Spleen (tissue), 13 donors: ENCODE data around the gene TRUB2. TPM values are rescaled to one million over a fixed set of nuclear protein-coding genes. Genes with fewer than 3 reads are reported as not detected.

Experiments
- DNase-seq: peaks from one replicate; pipeline ENCODE4 v3.0.0-alpha.2; 2020
- H3K27ac ChIP-seq, 8 donors: fragments of 200-600 bp; sonication (generic) in 7 of 8; 1 replicate in 4 of 8; 2 replicates in 4 of 8; pipeline versions ENCODE4 v1.5.0 to v1.8.0; 2016 to 2021; ENCODE audit warnings: inconsistent platforms in 4 of 8, mild to moderate bottlenecking in 4 of 8, moderate library complexity in 1 of 8
- H3K27me3 ChIP-seq, 7 donors: fragments of 200-600 bp; sonication (generic) in 6 of 7; replicated peaks in 1 of 7; 1 replicate in 4 of 7; 2 replicates in 3 of 7; pipeline versions ENCODE4 v1.5.0 to v1.8.0; 2016 to 2021; ENCODE audit warnings: inconsistent platforms in 3 of 7, mild to moderate bottlenecking in 1 of 7
- H3K36me3 ChIP-seq, 6 donors: fragments of 200-600 bp; sonication (generic) in 5 of 6; 1 replicate in 4 of 6; 2 replicates in 2 of 6; pipeline versions ENCODE4 v1.5.0 to v1.8.0; 2016 to 2021; ENCODE audit warnings: inconsistent platforms in 2 of 6
- H3K4me1 ChIP-seq, 6 donors: fragments of 200-600 bp; sonication (generic) in 5 of 6; 1 replicate in 3 of 6; 2 replicates in 3 of 6; pipeline versions ENCODE4 v1.5.0 to v1.8.0; 2016 to 2021; ENCODE audit warnings: inconsistent platforms in 3 of 6
- H3K4me3 ChIP-seq, 8 donors: fragments of 200-600 bp; sonication (generic) in 7 of 8; 1 replicate in 4 of 8; 2 replicates in 4 of 8; pipeline versions ENCODE4 v1.5.0 to v1.8.0; 2016 to 2021; ENCODE audit warnings: inconsistent platforms in 4 of 8, mild to moderate bottlenecking in 4 of 8, moderate library complexity in 2 of 8
- H3K9me3 ChIP-seq, 8 donors: fragments of 200-600 bp; sonication (generic) in 7 of 8; 1 replicate in 4 of 8; 2 replicates in 4 of 8; pipeline versions ENCODE4 v1.5.0 to v1.8.0; 2016 to 2021; ENCODE audit warnings: inconsistent platforms in 4 of 8
- CTCF ChIP-seq, 11 experiments: fragments of 200-600 bp in 7 of 11; fragments of 450-650 bp in 4 of 11; sonication (generic) in 4 of 11; IDR thresholded peaks in 8 of 11; conservative IDR thresholded peaks in 3 of 11; 1 replicate in 7 of 11; 2 replicates in 4 of 11; pipeline versions ENCODE4 v1.4.0 to v1.8.0; 2016 to 2021; ENCODE audit warnings: antibody characterized with exemption in 11 of 11, inconsistent platforms in 4 of 11, mild to moderate bottlenecking in 1 of 11
- POLR2A ChIP-seq, 3 donors: fragments of 450-650 bp; IDR thresholded peaks; one replicate each; pipeline ENCODE4 v1.5.1; 2017; ENCODE audit warnings: antibody characterized with exemption in 3 of 3, mild to moderate bottlenecking in 1 of 3
- POLR2AphosphoS5 ChIP-seq, 3 donors: sonication (generic); formaldehyde crosslinking; IDR thresholded peaks; one replicate each; pipeline ENCODE4 v1.5.1; 2017; ENCODE audit warnings: antibody characterized with exemption in 3 of 3
- WGBS, 5 donors: extraction: QIAGEN DNeasy Blood & Tissue Kit in 3 of 5; methylation state at CpG; one replicate each; pipeline versions ENCODE4 v1.1.5 to v1.1.7; 2013 to 2018; 5-methylcytosine and 5-hydroxymethylcytosine counted together
- intact Hi-C: fragments of 100-400 bp; cut with DNase I; formaldehyde crosslinking; loops from one replicate; pipeline ENCODE4 v1.15.0; 2023; ENCODE audit warnings: low total_unique reads
- long read RNA-seq, 2 donors: transcript quantifications; one replicate each; lab custom pipeline, GENCODE V29; 2026
- polyA plus RNA-seq, 3 donors: library from polyadenylated mRNA; stranded (reverse); fragments of 200-250 nt; gene quantifications; one replicate each; pipeline ENCODE4 v1.2.1, GENCODE V29; 2013
- total RNA-seq, 7 donors: library from RNA; depleted of rRNA in 3 of 7; stranded (reverse); fragments of >200 nt in 3 of 7; fragmentation: NEBNext Ultra II Directional in 4 of 7; extraction: Animal tissue kit (Norgen Biotek cat#: 25700) in 4 of 7; gene quantifications; one replicate each; pipeline versions ENCODE4 v1.1.0 to v1.2.1, GENCODE V29; 2016 to 2021
- donor health status: healthy with polysubstance abuse.
- donor health status: DM: no; HTN: no; CAD: no; lungs with moderate emphysema.
- donor health status: DM: no; HTN: no; CAD: no.
- donor health status: Bipolar disorder and iron deficiency.
- donor health status: healthy.
- donor health status: DM: no; HTN: no; CAD: no.
- donor health status: DM: yes; HTN: yes; CAD: no.

The TRUB2 gene
- total RNA-seq (10 to 100 TPM in 5 of 7 donors, 1 to 10 TPM in 2; 9.0 to 19.2 (median 16.3) TPM), polyA plus RNA-seq (10 to 100 TPM; 11.8 to 15.3 (median 14.1) TPM)
- long read RNA-seq, donor 1, full-length matches to known transcripts, result 10 of 10 reads
- long read RNA-seq, donor 1, partial matches to known transcripts, result 0 of 10 reads
- long read RNA-seq, donor 1, other reads (novel, unspliced or antisense), result 0 of 10 reads
- long read RNA-seq, donor 2, full-length matches to known transcripts, result 9 of 9 reads
- long read RNA-seq, donor 2, partial matches to known transcripts, result 0 of 9 reads
- long read RNA-seq, donor 2, other reads (novel, unspliced or antisense), result 0 of 9 reads

GRCh38 chr9:128322404-128323211 is at the start of gene TRUB2, which contains the start of gene COQ4:
Gene TRUB2, minus strand, starts transcription at chr9:128322447. Its CDS starts 39 bp downstream, at chr9:128322408.
Gene COQ4, plus strand, starts transcription at chr9:128322839. Its CDS starts 20 bp downstream, at chr9:128322859.
- Histone ChIP-seq H3K4me1 (peaks cover 17 to 40% (median 31%) of the 10 kb centered on the region in 6 donors), H3K27ac (peak within 1 kb of the TSS; percentile 64 to 96 (median 90)), H3K36me3 (peaks cover 0 to 70% (median 30%) of the 10 kb centered on the region in 6 donors), H3K4me3 (peak within 1 kb of the TSS; percentile 83 to 100 (median 98)), H3K27me3 (no peaks in the 10 kb centered on the region), H3K9me3 (no peaks in the 10 kb centered on the region)
- intact Hi-C loops, result no loop called here
- peak in 1 of 3 donors; percentile 37 for TF ChIP-seq POLR2A (IDR thresholded peaks at IDR 0.05)
- peak in 1 of 11 experiments; percentile 14 for TF ChIP-seq CTCF (IDR thresholded peaks at IDR 0.05 in 8 of 11, conservative IDR thresholded peaks at IDR 0.05 in 3 of 11)
- TF ChIP-seq POLR2AphosphoS5 (IDR thresholded peaks at IDR 0.05), result peak; percentile 77 to 85 (median 85)
- DNase-seq, result peak; percentile 97
- WGBS, 5 donors, result 0 to 1% (median 0%) methylated on average over 57 to 83 of the region's 83 CpGs

- DNase-seq, result no peak
- intact Hi-C loops, result no loop called here
- no peaks in the 10 kb centered on the region for H3K9me3 ChIP-seq
- peaks cover 17 to 63% (median 38%) of the 10 kb centered on the region in 6 donors for H3K4me1 ChIP-seq
- TF ChIP-seq POLR2AphosphoS5 (IDR thresholded peaks at IDR 0.05) (no peak), CTCF (IDR thresholded peaks at IDR 0.05 in 8 of 11, conservative IDR thresholded peaks at IDR 0.05 in 3 of 11) (no peak), POLR2A (IDR thresholded peaks at IDR 0.05) (no peak)
- H3K4me3 ChIP-seq, result peak overlapping the region; percentile 85 to 97 (median 88)
- H3K36me3 ChIP-seq, result peaks cover 0 to 43% (median 10%) of the 10 kb centered on the region in 6 donors
- no peaks in the 10 kb centered on the region for H3K27me3 ChIP-seq
- peak overlapping the region; percentile 73 to 94 (median 92) for H3K27ac ChIP-seq
- WGBS, 5 donors, result 0 to 1% (median 0%) methylated on average over 10 of the region's 10 CpGs
Observed at GRCh38 chr9:128371630-128372117, 49.4 kb upstream of the TRUB2 start.

- peak within 1 kb of the TSS; percentile 85 to 97 (median 88) for H3K4me3 ChIP-seq
- H3K27ac ChIP-seq, result peak within 1 kb of the TSS; percentile 84 to 94 (median 92)
- H3K4me1 ChIP-seq, result peaks cover 17 to 63% (median 38%) of the 10 kb centered on the region in 6 donors
- peak; percentile 99 for DNase-seq
- 0% methylated on average over 35 to 55 of the region's 55 CpGs for WGBS, 5 donors
- intact Hi-C loops, result no loop called here
- H3K27me3 ChIP-seq, result no peaks in the 10 kb centered on the region
- no peaks in the 10 kb centered on the region for H3K9me3 ChIP-seq
- TF ChIP-seq CTCF (IDR thresholded peaks at IDR 0.05 in 8 of 11, conservative IDR thresholded peaks at IDR 0.05 in 3 of 11), result peak in 1 of 11 experiments; percentile 9
- TF ChIP-seq POLR2AphosphoS5 (IDR thresholded peaks at IDR 0.05), result peak; percentile 92 to 96 (median 93)
- peak; percentile 3 to 75 (median 21) for TF ChIP-seq POLR2A (IDR thresholded peaks at IDR 0.05)
- H3K36me3 ChIP-seq, result peaks cover 0 to 36% (median 10%) of the 10 kb centered on the region in 6 donors
Observed at GRCh38 chr9:128370752-128371629, 48.7 kb upstream of the TRUB2 start, which contains the start of gene URM1. Gene URM1, plus strand, starts transcription at chr9:128371374. Its CDS starts 7 bp downstream, at chr9:128371381.
